Measurements from ENCODE around the gene FTO.

FTO gene

DNA sequence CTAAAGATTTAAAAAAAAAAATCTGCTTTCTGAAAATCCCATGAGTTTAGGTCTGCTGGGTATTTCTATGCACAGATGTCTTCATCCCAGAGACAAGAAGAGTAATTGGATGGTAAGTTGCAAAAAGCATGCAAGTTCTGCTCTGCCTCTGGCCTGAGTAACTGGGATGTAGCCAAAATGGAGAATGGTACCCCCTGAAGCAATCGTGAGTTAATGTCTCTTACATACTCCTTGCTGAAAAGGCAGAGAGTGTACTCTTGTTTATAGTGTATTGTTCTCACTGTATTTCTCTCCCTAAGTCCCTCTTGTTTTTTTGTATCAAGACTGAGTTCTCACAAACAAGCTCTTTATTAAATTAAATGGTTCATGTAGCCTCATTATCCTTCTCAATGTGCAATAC, 323.6 kb downstream of the FTO start:
- no peak for DNase-seq

GRCh38 chr16:54027995-54028394, 324.0 kb downstream of the FTO start:
- DNase-seq, result no peak

DNA sequence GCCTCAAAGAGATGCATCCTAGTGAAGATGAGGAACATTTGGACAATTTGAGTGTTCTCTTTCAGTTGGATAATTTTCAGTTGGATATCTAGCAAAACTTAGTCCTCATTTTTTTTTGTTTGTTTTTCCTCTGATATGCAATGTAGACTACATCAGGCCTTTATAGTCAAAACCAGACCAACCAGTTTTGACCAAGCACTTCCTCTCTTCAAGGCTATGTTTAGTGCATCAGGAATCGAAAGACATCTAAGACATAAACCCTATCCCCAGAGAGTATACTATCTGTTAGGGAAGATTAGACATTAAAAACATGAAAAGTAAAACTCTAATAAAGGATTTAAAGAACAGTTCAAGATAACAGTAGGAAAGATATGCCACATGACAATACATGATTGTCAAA, 326.5 kb downstream of the FTO start:
- no peak for DNase-seq

DNA sequence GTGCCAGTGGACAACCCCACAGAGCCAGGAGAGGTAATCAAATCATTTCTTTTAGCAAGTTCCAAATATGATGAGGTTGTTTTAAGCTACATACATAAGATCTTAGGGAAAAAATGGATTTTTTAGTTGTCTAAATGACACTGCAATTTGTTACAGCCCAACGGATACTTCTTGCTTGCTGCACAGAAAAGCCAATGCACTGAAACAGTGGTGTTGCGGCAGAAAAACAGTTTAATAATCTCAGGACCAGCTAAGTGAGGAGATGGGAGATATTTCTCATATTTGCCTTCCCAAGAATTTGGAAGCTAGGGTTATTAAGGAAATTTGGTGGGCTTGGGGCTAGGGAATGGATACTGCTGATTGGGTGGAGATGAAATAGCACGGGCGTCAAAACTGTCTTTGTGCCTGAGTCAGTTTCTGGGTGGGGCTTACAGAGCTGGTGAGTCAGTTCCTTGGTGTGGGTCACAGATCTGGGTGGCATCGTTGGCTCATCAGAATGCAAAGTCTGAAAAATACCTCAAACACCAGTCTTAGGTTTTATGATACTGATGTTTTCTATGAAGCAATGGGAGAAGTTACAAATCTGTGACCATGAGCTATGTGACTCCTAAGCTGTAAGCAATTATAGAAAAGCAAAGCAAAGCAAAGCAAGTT, 327.3 kb downstream of the FTO start:
- DNase-seq, result no peak

DNA sequence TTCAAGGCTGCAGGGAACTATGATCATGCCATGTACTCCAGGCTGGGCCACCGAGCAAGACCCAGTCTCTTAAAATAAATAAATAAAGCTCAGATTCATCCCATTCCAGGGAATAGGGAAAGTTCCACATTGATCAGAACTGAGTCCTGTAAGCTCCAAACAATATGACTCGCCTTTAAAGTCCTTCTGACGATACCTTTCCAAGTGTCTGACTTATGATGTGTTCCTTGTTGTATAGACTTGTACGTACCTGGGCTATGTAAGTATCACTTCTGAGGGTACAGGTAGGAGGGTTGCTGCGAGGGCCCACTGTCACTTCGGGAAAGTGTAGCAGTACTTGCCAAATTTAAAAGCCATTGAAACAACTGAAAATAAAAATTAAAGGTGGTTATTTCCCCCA, 329.8 kb downstream of the FTO start:
- DNase-seq, result no peak

- DNase-seq, result no peak
These were observed 330.7 kb downstream of the FTO start for GRCh38 chr16:54034684-54035083.

GRCh38 chr16:54040480-54040879, 336.5 kb downstream of the FTO start:
- DNase-seq, result no peak

- DNase-seq, result no peak
These were observed 337.0 kb downstream of the FTO start for GRCh38 chr16:54040975-54041374.

- DNase-seq, result no peak
These were observed 344.9 kb downstream of the FTO start for GRCh38 chr16:54048586-54049495.

DNA sequence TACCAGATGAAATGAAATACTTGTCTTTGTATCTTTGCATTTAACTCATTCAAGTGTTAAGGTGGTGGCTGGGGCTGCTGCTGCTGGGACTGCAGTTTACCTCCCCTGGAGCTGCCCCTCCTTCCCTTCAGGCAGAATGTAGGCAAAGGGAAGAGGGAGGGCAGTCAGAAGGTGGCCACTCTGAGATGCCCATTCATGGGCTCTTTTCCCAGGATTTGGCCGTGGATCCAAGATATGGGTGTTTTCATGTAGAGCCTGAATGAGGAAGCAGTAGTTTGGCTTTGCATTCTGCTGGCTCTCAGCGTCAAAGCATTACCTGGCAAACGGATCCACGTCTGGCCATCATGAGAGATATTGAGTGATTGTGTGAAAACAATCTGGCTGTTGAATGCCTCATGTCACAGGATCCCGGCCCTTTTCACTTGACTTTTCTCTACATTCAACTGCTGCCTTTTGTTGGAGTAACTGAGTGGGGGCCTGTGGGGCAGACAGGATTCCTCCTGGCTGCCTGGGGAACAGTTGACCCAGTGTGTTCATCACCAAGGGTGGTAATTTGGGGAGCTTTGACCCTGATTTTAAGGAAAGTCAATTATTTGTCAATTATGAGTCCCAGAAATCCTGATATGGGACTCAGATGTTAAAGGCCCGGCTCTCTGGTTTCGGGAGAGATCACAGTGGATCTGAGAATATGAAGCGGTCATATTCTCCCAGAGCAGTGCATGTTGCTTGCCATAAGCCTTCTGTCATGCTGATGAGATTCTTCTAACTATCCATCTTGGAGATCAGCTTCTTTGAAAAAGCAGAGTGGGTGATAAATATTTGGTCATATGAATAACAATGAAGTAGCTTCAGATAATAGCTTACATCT, 345.9 kb downstream of the FTO start:
- peak; percentile 6 for DNase-seq

DNA sequence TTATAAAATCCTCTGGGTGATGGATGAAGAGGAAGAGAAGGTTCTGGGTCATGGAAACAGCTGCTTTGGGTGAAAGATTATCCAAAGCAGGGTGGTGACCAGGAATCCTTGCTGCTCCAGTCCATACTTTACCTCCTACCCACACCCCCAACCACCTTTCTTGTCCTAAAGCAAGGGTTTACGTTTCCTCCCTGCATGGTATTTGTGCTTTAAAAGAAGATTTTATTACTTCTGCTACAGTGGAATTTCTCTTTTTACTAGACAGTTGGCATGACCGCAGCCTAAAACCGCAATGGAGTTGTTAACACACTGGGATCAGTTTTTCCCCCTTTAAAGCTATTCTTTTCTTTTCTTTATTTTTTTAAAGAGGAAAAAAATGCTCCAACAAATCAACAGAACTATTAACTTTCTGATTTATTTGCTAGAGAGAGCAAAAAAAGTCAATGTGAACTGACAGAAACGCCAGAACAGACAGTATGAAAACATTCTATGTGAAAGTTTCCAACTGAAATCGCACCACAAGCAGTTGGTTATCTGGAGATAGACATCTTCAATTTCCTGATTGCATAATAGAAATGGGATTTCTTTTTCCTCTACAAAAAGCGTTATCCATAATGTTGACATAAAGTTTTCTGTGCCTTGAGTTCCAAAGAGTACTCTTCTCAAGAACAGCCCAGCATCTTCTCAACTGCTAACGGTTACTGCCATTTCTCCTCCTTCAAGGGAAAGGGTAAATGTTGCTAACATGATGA, 346.7 kb downstream of the FTO start:
- DNase-seq, result no peak

- no peak for DNase-seq
These were observed 347.9 kb downstream of the FTO start for GRCh38 chr16:54051821-54052220.

GRCh38 chr16:54052271-54052670, 348.3 kb downstream of the FTO start:
- DNase-seq, result no peak

DNA sequence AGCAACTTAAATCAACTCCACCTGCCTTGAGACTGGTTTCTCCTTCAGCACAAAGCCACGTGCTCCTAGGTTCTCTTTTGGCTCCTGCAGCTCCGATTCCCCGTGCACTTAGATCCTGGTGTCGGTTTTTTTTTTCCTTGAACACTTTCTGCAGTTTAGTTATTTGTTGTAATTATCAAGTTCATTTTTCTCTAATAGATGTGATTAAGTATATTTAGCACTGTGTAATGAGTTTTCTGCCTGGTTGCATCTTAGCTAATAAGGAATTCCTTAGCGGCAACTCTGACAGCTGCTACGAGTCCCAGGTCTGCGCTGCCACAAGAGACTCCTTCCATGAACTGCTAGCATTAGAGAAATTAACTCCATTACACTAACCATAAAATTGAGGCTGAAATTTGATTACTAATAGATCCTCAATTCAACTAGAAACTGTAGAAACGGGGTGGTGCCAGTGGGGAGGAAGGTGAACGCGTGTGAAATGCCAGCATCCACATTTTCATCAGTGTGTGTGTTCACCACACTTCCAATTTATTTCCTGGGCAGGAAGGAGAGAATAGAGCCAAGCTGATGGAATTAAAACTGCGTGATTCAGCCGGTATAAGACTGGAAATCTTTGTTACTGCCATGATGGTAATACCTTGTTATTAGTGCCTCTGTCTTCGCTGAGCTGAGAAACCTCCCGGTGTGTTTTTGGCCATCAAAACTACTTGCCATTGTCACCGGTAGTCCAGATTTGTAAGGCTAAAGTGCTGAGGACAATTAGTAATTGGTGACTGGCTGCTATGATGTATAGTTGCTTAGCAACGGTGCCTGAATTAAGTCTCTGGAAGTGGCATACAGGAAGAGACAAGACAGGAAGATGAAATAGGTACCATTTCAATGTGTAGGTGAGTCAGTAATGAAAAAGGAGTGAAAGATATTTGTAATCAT, 350.2 kb downstream of the FTO start:
- no peak for DNase-seq

DNA sequence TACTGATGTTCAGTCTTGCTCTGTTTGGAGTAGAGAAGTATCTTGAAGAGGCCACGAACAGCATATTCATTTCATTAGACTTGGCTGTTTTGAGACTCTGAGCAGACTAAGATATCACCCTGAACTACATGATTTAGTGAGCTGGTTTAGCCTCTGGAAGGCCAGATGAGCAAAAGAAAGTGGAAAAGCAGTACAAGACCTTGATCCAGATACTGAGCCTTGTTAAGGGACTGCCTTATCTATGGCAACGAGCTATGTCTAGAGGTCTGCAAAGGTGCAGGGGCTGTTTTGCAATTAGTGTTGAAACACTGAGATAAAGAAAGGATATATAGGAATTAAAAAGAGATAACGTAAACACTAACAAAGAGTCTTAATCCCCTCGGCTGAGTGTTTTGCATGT, 351.2 kb downstream of the FTO start:
- DNase-seq, result no peak

GRCh38 chr16:54055864-54056263, 351.9 kb downstream of the FTO start:
- no peak for DNase-seq

GRCh38 chr16:54056921-54057320, 353.0 kb downstream of the FTO start:
- DNase-seq, result no peak

DNA sequence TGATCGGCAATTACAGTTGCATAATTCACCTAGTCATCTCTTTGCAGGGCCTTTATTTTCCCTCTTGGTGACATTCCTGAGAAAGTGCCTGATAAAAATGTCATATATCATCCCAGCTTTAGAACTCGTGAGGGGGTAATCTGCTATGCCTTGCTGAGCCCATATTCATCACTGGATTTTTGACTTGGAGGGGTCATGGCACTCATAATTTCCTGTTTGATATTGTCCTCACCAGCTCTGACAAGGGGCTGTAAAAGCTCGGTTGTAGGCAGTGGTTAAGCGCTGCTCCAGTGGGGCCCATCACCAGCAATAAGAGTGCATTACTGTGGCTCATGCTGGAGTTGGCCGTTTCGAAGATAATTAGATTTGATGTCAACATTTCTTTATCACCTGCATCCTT, 355.4 kb downstream of the FTO start:
- no peak for DNase-seq

DNA sequence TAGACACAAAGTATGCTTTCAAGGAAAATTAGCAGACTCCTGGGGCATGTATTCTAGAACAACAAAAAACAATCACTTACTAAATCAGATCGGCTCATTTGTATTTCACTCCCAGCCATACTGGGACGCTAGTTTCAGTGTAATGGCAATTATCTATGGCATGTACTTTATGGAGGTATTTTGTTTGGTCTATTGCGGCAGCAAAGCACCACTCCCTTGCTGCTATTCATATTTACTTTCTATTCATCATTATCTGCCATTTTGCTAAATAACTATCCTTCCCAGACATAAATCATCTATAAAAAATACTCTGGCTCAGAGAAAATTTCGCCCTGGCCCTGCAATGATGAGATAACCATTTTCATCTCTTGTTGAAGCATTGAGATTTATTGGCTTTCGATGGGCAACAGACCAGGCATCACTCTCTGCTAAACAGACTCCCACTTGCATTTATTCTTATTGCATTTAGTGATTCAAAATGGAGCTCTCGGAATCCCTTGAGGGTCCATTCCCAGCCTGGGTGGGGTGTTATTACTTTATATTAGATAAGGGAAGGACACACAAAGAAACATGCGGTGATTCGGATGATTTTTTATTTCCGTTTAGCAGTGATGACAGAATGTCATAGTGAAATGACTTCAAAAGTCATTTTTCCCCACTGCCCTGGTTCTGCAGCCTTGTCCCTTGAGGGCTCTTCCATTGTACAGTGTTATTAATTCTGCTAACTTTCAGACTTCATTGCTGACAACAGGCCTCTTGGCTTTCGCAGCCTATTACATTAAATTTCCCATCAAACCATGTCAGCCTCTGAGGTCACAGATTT, 356.9 kb downstream of the FTO start:
- no peak for DNase-seq

DNA sequence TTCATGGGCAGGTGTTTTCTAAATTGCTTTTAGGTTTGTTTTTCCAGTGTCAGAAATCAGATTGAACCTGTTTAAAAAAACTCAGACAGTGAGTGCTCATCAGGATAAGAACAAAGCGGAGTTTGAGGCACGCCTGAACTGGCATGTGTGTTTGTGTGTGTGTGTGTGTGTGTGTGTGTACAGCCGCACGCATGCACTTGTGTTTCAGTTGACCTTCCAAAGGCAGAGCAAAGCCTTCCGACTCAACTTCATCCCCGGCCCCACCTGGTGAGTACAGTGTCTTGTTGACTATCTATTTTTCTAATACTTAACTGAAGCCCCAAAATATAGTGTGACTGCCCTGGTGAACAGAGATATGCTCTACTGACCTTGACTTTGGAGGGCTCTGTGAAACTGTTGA, 357.5 kb downstream of the FTO start:
- DNase-seq, result no peak

All from NCI-H2029 (cell line).